K562 (cell line): ENCODE data around the gene CAMKV. TPM values are rescaled to one million over a fixed set of nuclear protein-coding genes. Genes with fewer than 3 reads are reported as not detected.
A peak's percentile ranks its signal among the peaks of the same experiment; 100 is the strongest.
"Not testable (repeated sequence)": the region's sequence is repeated elsewhere in the genome, so short reads cannot be mapped to it uniquely, and the experiment has no call there.

Experiments used
- ATAC-seq: fragments of 200-7000 bp; cut with Tn5 transposase; 3 replicates; pipeline ENCODE4 v1.9.1; 2020; ENCODE audit warnings: moderate library complexity
- BruUV-seq: library from RNA; stranded (reverse); fragments of 400-500 nt; replicated peaks from 2 replicates; lab custom pipeline; 2021; lab: Mats Ljungman, UMichigan
- CTCF ChIA-PET: fragments of 300-600 bp; formaldehyde crosslinking; extraction: SDS; loops from one replicate; lab custom pipeline; 2021; ENCODE audit warnings: low intra/inter-chr PET ratio; lab: Yijun Ruan, JAX
- POLR2A ChIA-PET: fragments of 300-600, 350-650 bp; sonication (Branson Sonifier 250); formaldehyde crosslinking; extraction: SDS; loops from one replicate; lab custom pipeline; 2021; ENCODE audit warnings: antibody characterized with exemption, inconsistent platforms; lab: Yijun Ruan, JAX
- DNase-seq, 4 experiments: peaks; one replicate each; pipeline versions ENCODE4 v3.0.0 to v3.0.0-alpha.2; 2011 to 2018; ENCODE audit warnings: low spot score in 3 of 4, mixed read lengths in 3 of 4; ENCODE audit errors: extremely low read depth in 1 of 4
- FAIRE-seq: peaks from 2 replicates; lab custom pipeline; 2011; peaks lifted over from hg19 to GRCh38; lab: Jason Lieb, UNC
- H2AFZ ChIP-seq: 2 replicates; pipeline ENCODE4 v1.6.0; 2011; ENCODE audit warnings: low read depth, low read length, control low read depth, inconsistent platforms
- H3K27ac ChIP-seq: fragments of 200-600 bp; 3 replicates; pipeline ENCODE4 v1.8.0; 2011; ENCODE audit warnings: low read depth, mild to moderate bottlenecking, control low read depth, inconsistent platforms, low read length, moderate library complexity, mixed read lengths; ENCODE audit errors: extremely low read depth
- H3K27me3 ChIP-seq, 2 experiments: fragments of 300-600 bp in 1 of 2; 2 replicates in 1 of 2; 3 replicates in 1 of 2; pipeline versions ENCODE4 v1.6.0 to v1.8.0; 2011; ENCODE audit warnings: inconsistent platforms in 2 of 2, low read length in 2 of 2, mild to moderate bottlenecking in 1 of 2, mixed read lengths in 1 of 2, moderate library complexity in 1 of 2; ENCODE audit not compliant: control insufficient read depth in 2 of 2, insufficient read depth in 2 of 2
- H3K36me3 ChIP-seq: fragments of 300-600 bp; 3 replicates; pipeline ENCODE4 v1.8.0; 2011; ENCODE audit warnings: mild to moderate bottlenecking, low read length, inconsistent platforms; ENCODE audit not compliant: control insufficient read depth, insufficient read depth
- H3K4me1 ChIP-seq, 2 experiments: fragments of 200-600 bp in 1 of 2; replicated peaks in 1 of 2; 2 replicates in 1 of 2; 3 replicates in 1 of 2; pipeline versions ENCODE4 v1.5.1 to v1.8.0; 2011; ENCODE audit warnings: inconsistent platforms in 2 of 2, low read length in 2 of 2, mild to moderate bottlenecking in 1 of 2, mixed read lengths in 1 of 2, moderate library complexity in 1 of 2; ENCODE audit not compliant: control insufficient read depth in 2 of 2, insufficient read depth in 2 of 2
- H3K4me2 ChIP-seq: 2 replicates; pipeline ENCODE4 v1.6.1; 2011; ENCODE audit warnings: low read length, control low read depth, inconsistent platforms, mixed read lengths; ENCODE audit not compliant: insufficient read depth
- H3K4me3 ChIP-seq: fragments of 200-600 bp; sonication (generic), shearing (Covaris generic); 2 replicates; pipeline ENCODE4 v1.5.1; 2016; ENCODE audit warnings: control low read depth, inconsistent platforms
- H3K79me2 ChIP-seq: fragments of 200-600 bp; 3 replicates; pipeline ENCODE4 v1.8.0; 2011; ENCODE audit warnings: low read length, inconsistent platforms; ENCODE audit not compliant: control insufficient read depth, insufficient read depth
- H3K9ac ChIP-seq, 2 experiments: 2 replicates each; pipeline versions ENCODE4 v1.6.0 to v1.6.1; 2011; ENCODE audit warnings: low read depth in 2 of 2, low read length in 2 of 2, control low read depth in 1 of 2, inconsistent platforms in 1 of 2, mild to moderate bottlenecking in 1 of 2, mixed read lengths in 1 of 2; ENCODE audit not compliant: insufficient read depth in 1 of 2
- H3K9me1 ChIP-seq: one replicate; pipeline ENCODE4 v1.6.0; 2011; ENCODE audit warnings: inconsistent platforms, mild to moderate bottlenecking, low read length, moderate library complexity; ENCODE audit not compliant: control insufficient read depth, insufficient read depth
- H3K9me3 ChIP-seq: replicated peaks from 2 replicates; pipeline ENCODE4 v1.5.1; 2011; ENCODE audit warnings: low read depth, low read length, inconsistent platforms; ENCODE audit not compliant: control insufficient read depth, insufficient read depth
- H4K20me1 ChIP-seq: replicated peaks from 2 replicates; pipeline ENCODE4 v1.6.1; 2011; ENCODE audit warnings: low read length, inconsistent platforms, mixed read lengths; ENCODE audit not compliant: control insufficient read depth, insufficient read depth
- CSDE1 ChIP-seq, 2 experiments: fragments of 450-650 bp; IDR thresholded peaks; 2 replicates each; pipeline ENCODE4 v1.6.1; 2016; ENCODE audit warnings: mild to moderate bottlenecking in 1 of 2
- DIDO1 ChIP-seq: fragments of 450-650 bp; IDR thresholded peaks from 2 replicates; pipeline ENCODE4 v1.6.1; 2016; ENCODE audit warnings: low read depth, missing biosample characterization, missing genetic modification characterization
- KDM5B ChIP-seq: fragments of 200-600 bp; sonication (generic); IDR thresholded peaks from 2 replicates; pipeline ENCODE4 v1.6.1; 2012; ENCODE audit warnings: low read depth, mild to moderate bottlenecking, moderate library complexity, low read length, control low read depth, inconsistent platforms; ENCODE audit not compliant: insufficient replicate concordance
- MCM7 ChIP-seq, 2 experiments: fragments of 450-650 bp; IDR thresholded peaks; 2 replicates each; pipeline ENCODE4 v1.6.1; 2016 to 2018
- MTA1 ChIP-seq: fragments of 450-650 bp; IDR thresholded peaks from 2 replicates; pipeline ENCODE4 v1.6.1; 2017; ENCODE audit warnings: borderline replicate concordance
- NCOA6 ChIP-seq: fragments of 450-650 bp; IDR thresholded peaks from 2 replicates; pipeline ENCODE4 v1.6.1; 2017; ENCODE audit warnings: mild to moderate bottlenecking
- RCOR1 ChIP-seq, 2 experiments: IDR thresholded peaks; 2 replicates each; pipeline ENCODE4 v1.6.1; 2012; ENCODE audit warnings: low read depth in 2 of 2, low read length in 2 of 2, borderline replicate concordance in 1 of 2, improper control_type of control experiment in 1 of 2
- SMARCE1 ChIP-seq: fragments of 450-650 bp; IDR thresholded peaks from 2 replicates; pipeline ENCODE4 v1.7.1; 2016; ENCODE audit warnings: mild to moderate bottlenecking
- WGBS: fragments of 100-300 bp; shearing (Covaris generic); methylation state at CpG from one replicate; pipeline ENCODE4 v1.1.6; 2016; ENCODE audit warnings: low coverage, mixed read lengths; ENCODE audit not compliant: insufficient coverage; ENCODE audit errors: missing lambda C conversion rate; 5-methylcytosine and 5-hydroxymethylcytosine counted together
- in situ Hi-C: fragments of 300-500 bp; cut with MboI; formaldehyde crosslinking; loops from 4 replicates; pipeline ENCODE4 v1.15.0; 2018; ENCODE audit warnings: inconsistent platforms, mixed read lengths
- intact Hi-C: fragments of 100-400 bp; cut with micrococcal nuclease; formaldehyde crosslinking; loops from 2 replicates; pipeline ENCODE4 v1.14.2; 2022
- polyA plus RNA-seq, 8 experiments: library from polyadenylated mRNA; depleted of rRNA in 4 of 8; stranded (reverse) in 5 of 8; unstranded in 3 of 8; fragments of >200 nt; fragmentation: Nextera tagmentation in 2 of 8; fragmentation: Illumina TruSeq in 1 of 8; extraction: Ambion mirVana in 2 of 8; extraction: Trizol in 1 of 8; gene quantifications; 2 replicates each; pipeline versions ENCODE4 v1.2.1 to v1.2.3, GENCODE V29; 2011 to 2014; ENCODE audit warnings: inconsistent platforms in 1 of 8, missing spikeins in 1 of 8
- total RNA-seq, 7 experiments: library from RNA; depleted of rRNA in 6 of 7; stranded (reverse); fragments of >200 nt in 6 of 7; fragmentation: Illumina TruSeq in 2 of 7; extraction: Trizol in 2 of 7; gene quantifications; 2 replicates each; pipeline versions ENCODE4 v1.2.1 to v1.2.3, GENCODE V29; 2011 to 2021; ENCODE audit warnings: low replicate concordance in 1 of 7
- TF ChIP-seq, protein P1 (sequence below): fragments of 450-650 bp; conservative IDR thresholded peaks from 2 replicates; pipeline ENCODE4 v1.6.1; 2016; ENCODE audit warnings: missing genetic modification characterization, low read depth, mild to moderate bottlenecking, missing compliant biosample characterization, moderate library complexity
- TF ChIP-seq, protein P2 (sequence below): IDR thresholded peaks from 2 replicates; pipeline ENCODE4 v1.6.1; 2014; ENCODE audit warnings: antibody characterized with exemption
- TF ChIP-seq, protein P3 (sequence below), 3 experiments: fragments of 200-800 bp in 1 of 3; sonication (Bioruptor generic) in 1 of 3; sonication (generic) in 1 of 3; formaldehyde crosslinking in 1 of 3; IDR thresholded peaks; 2 replicates each; pipeline versions ENCODE4 v1.6.1 to v1.8.0; 2016 to 2022; ENCODE audit warnings: mild to moderate bottlenecking in 2 of 3, missing compliant biosample characterization in 2 of 3, missing genetic modification characterization in 2 of 3, missing genetic modification reagents in 1 of 3

CAMKV gene
- total and polyA plus RNA-seq, 9 of the 15 experiments (the other 6 are each of a cell fraction or from before 2014, with no cell fraction given), result 0.08 to 2.7 (median 0.79) TPM

DNA sequence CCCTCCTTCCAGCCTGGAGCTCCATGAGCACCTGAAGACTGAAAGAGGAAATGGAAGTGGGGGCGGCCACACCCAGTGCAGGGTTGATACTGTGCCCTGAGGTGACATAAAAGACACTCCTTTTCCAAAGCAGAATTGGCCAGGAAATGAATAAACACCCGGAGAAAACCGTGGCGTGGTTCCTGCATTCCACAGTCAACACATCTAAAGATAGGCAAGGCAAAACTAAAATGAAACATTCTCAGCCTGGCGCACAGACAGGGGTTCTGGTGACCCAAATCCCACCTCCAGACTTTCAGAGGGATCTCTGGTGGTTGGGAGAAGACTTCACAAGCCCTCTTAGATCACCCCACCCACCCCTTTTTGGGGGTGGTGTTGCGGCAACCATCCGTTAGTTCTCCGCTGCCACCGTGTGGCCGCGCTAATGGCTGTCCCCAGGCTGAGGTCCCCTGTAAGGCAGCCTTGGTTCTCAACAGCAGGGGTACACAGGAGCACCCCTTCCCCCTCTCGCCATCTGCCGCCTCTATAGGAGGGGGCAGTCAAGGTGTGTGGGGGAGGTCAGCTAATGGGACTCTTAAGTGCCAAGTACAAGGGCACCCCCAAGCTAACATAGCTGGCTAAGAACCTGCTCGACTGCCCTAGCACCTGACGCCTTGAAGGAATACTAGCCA lies 36.5 kb upstream of the CAMKV start (continued):
- no peak for TF ChIP-seq DIDO1 (tag)
- TF ChIP-seq RCOR1 (IDR thresholded peaks at IDR 0.05; ENCODE audit: borderline replicate concordance in 1 of 2, low read depth in 2 of 2, low read length in 2 of 2), result 0 out of 4 replicates have a peak, but pooled peaks of 1 of the 2 experiments have one; percentile 4
- TF ChIP-seq, protein P1, sequence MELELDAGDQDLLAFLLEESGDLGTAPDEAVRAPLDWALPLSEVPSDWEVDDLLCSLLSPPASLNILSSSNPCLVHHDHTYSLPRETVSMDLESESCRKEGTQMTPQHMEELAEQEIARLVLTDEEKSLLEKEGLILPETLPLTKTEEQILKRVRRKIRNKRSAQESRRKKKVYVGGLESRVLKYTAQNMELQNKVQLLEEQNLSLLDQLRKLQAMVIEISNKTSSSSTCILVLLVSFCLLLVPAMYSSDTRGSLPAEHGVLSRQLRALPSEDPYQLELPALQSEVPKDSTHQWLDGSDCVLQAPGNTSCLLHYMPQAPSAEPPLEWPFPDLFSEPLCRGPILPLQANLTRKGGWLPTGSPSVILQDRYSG (tag), result no peak
- TF ChIP-seq, protein P2, sequence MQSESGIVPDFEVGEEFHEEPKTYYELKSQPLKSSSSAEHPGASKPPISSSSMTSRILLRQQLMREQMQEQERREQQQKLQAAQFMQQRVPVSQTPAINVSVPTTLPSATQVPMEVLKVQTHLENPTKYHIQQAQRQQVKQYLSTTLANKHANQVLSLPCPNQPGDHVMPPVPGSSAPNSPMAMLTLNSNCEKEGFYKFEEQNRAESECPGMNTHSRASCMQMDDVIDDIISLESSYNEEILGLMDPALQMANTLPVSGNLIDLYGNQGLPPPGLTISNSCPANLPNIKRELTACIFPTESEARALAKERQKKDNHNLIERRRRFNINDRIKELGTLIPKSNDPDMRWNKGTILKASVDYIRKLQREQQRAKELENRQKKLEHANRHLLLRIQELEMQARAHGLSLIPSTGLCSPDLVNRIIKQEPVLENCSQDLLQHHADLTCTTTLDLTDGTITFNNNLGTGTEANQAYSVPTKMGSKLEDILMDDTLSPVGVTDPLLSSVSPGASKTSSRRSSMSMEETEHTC, result no peak
- no peak for TF ChIP-seq CSDE1 (IDR thresholded peaks at IDR 0.05)
- TF ChIP-seq SMARCE1, result peak; percentile 35; the same call in 1 of the 2 replicates
- no peak for TF ChIP-seq NCOA6
- no peak for TF ChIP-seq MTA1
- peak; percentile 25 for TF ChIP-seq KDM5B
- TF ChIP-seq, protein P3, sequence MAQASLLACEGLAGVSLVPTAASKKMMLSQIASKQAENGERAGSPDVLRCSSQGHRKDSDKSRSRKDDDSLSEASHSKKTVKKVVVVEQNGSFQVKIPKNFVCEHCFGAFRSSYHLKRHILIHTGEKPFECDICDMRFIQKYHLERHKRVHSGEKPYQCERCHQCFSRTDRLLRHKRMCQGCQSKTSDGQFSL (CRISPR knock-in tag; IDR thresholded peaks at IDR 0.05), result no peak
- TF ChIP-seq, protein P3 (tag; IDR thresholded peaks at IDR 0.05), result 0 out of 4 replicates have a peak, but pooled peaks of 1 of the 2 experiments have one; percentile 33
- TF ChIP-seq MCM7 (IDR thresholded peaks at IDR 0.05), result no peak
- TF ChIP-seq, all 486 proteins: peak for 36

DNA sequence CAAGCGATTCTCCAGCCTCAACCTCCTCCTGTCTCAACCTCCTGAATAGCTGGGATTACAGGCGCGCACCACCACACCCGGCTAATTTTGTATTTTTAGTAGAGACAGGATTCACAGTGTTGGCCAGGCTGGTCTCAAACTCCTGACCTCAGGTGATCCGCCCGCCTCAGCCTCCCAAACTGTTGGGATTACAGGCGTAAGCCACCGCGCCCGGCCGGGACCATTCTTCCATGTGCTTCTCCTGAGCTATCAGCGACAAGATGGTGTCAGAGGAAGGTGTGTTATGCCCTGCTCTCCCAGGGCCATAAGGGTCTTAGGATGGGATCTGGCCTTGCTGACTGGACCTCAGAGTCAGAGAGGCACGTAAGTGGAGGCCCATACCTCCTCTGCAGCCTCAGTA lies 34.7 kb upstream of the CAMKV start:
- H3K27me3 ChIP-seq, in situ Hi-C loops, FAIRE-seq, H4K20me1 ChIP-seq, BruUV-seq, CTCF ChIA-PET, ATAC-seq, H3K9me3 ChIP-seq, DNase-seq, H3K9me1 ChIP-seq, H3K36me3 ChIP-seq: not testable (repeated sequence)
- intact Hi-C loops, result loop anchor here (10.0 kb wide), 1 partner anchor 350 kb away; the partner anchor contains the start of gene BSN
- WGBS, result 53% methylated on average over 8 of the region's 13 CpGs
- peak overlapping the region; percentile 79 to 92 for H3K9ac ChIP-seq
- peak overlapping the region; percentile 82 for H3K27ac ChIP-seq
- peak overlapping the region; percentile 83 for H3K4me2 ChIP-seq
- peak overlapping the region; percentile 73; the same call in 1 of the 2 replicates for H2AFZ ChIP-seq
- POLR2A ChIA-PET, result interaction anchor here (1.3 kb wide), 1 partner anchor 102 kb away, joined by 4 read pairs; the partner anchor contains the start of gene INKA1
- H3K4me3 ChIP-seq, result peak overlapping the region; percentile 40
- peaks cover 40 to 75% of the 10 kb centered on the region in 2 experiments for H3K4me1 ChIP-seq
- peaks cover 27% of the 10 kb centered on the region for H3K79me2 ChIP-seq
